HG03060 (cell line): ENCODE data around the gene CDC42BPG.
A peak's percentile ranks its signal among the peaks of the same experiment; 100 is the strongest.
"Not testable (repeated sequence)": the region's sequence is repeated elsewhere in the genome, so short reads cannot be mapped to it uniquely, and the experiment has no call there.

ENCODE experiments used
- ATAC-seq: cut with Tn5 transposase; IDR thresholded peaks from one replicate; pipeline ENCODE4 v1.9.1; 2021; ENCODE audit warnings: low read depth, moderate number of reproducible peaks; ENCODE audit not compliant: unreplicated experiment

Gene CDC42BPG

DNA sequence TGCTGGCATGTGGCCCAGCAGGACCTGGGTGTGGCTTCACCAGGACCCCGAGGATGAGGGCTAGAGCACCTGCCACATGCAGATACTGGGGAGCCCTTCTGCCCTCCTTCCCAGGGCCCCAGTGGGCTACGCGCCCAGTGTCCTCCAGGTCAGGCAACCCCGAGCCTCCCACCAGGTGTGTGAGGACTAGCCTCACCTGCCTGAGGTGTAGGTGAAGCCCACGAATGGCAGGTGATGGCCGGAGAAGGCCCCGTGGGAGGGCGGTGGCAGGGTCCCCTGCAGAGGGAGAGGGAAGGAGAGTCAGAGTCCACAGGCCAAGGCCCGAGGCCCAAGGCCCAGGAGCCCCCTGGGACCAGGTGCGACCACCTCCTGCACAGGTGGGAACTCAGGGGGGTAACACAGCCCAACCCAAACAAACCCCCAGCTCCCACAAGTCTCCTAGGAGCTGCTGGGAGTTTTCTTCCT is 6.5 kb downstream of the CDC42BPG start:
- no peak for ATAC-seq

DNA sequence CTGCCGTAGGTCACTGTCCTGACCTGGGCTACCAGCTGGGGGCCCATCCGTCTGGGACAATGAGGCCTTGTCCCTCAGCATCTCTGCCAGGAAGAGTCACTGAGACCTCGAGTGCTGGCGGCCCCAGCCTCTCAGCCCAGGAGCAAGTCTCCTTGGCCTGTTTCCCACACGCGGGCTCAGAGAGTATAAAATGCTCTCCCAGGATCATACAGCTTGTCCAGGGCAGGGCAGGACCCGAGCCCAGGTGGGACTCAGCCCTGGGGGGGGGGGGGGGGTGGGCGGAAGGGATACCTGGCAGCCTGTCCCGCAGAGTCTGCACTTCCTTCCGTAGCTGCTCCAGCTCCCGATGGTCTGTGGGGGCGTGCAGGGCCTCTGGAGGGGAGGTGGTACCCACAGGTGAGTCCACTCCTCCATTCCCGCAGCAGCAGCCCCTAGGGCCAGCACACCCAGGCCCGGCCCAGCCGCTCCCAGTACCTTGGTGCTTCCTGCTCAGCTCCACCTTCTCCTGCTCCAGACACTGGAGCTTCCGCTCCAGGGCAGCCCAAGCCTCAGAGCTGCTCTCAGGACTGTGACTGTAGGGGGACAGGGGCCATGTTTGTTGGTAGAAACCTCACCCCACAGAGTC is 7.9 kb downstream of the CDC42BPG start:
- no peak for ATAC-seq

GRCh38 chr11:64835616-64836447 is 8.6 kb downstream of the CDC42BPG start:
- no peak for ATAC-seq

GRCh38 chr11:64834723-64835615 is 9.5 kb downstream of the CDC42BPG start:
- ATAC-seq: no peak

- ATAC-seq: no peak
Observed at GRCh38 chr11:64834031-64834722, 10.3 kb downstream of the CDC42BPG start.

DNA sequence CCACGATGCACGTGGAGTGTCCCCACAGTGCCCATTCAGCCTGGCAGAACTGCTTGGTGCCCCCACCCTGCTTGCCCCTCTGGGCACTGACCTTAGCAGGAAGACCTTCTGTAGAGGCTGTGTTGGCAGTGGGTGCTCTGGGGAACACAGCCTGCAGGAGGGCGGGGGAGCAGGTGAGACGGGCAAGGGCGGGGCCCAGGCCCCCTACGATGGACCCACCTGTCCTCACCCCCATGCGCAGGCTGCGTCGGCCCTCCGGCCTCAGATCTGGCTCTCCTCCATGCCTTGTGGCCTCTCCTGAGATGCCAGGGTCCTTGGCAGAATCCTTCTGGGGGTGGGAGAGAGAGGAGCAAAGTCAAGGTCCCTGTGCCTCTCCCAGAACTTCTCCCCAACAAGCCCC is 10.9 kb downstream of the CDC42BPG start:
- no peak for ATAC-seq

DNA sequence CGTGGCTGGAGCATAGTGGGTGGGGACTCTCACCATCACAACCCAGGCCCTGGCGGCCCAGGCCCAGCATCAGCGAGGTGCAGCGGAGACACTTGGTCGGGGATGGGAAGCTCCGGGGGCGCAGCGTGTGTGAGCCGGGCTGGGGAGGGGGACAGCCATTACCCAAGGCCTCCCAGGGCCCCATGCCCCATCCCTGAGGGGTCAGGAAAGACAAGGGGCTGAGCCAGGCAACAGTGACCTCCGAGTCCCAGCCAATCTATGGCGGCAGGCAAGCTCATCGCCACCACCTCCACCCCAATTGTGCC is 11.3 kb downstream of the CDC42BPG start:
- no peak for ATAC-seq

DNA sequence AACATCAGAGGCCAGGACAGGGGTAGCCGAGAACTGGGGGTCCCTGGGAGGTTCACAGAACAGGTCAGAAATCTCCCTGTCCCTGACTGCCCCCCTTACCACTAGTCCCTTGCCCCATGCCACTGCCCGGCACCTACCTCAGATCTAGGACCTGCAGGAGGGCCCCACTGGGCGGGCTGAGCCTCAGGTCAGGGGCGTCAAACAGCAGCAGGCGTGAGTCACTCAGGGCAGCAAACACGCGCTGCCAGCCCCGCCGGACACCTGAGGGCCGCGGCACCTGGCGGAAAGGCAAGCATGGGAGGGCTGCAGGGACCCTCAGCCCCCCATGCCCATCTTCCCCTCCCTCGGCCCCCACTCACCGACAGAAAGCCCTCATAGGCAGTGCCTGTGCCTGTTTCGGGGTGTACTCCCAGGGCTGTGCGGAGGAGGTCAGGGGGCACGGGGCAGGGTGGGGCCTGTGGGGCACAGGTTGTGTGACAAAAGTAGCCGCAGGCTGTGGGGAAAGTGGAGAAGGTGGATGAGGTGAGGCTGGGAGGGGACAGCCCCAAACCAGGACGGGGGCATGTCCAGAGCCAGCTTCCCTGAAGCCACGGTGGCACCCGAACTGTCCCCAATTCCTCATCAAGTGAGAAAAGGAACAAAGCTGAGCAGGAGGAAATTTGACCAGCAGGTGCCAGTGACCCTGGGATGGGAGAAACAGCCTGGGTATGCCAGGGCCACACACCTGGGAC is 11.8 kb downstream of the CDC42BPG start:
- no peak for ATAC-seq

- ATAC-seq: no peak
Observed at GRCh38 chr11:64831411-64831891, 13.0 kb downstream of the CDC42BPG start.

GRCh38 chr11:64829536-64830251 is 14.8 kb downstream of the CDC42BPG start:
- ATAC-seq: no peak

DNA sequence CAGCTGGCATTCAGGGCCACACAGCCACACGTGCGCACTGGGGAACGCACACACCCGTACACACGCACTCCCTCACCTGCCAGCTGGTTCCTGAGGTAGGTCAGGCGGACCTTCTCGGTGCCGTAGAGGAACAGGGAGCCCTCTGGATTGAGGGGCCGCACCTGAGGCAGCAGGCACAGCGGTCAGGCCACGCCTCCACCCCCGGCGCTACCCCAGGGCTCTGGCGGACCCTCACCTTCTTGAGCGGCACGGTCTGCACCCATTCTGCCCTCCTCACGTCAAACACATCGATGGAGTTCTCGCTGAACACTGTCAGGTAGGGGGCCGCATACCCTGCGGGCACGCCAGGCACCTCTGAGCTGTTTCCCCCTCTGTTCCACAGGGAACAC is 17.0 kb downstream of the CDC42BPG start:
- no peak for ATAC-seq

DNA sequence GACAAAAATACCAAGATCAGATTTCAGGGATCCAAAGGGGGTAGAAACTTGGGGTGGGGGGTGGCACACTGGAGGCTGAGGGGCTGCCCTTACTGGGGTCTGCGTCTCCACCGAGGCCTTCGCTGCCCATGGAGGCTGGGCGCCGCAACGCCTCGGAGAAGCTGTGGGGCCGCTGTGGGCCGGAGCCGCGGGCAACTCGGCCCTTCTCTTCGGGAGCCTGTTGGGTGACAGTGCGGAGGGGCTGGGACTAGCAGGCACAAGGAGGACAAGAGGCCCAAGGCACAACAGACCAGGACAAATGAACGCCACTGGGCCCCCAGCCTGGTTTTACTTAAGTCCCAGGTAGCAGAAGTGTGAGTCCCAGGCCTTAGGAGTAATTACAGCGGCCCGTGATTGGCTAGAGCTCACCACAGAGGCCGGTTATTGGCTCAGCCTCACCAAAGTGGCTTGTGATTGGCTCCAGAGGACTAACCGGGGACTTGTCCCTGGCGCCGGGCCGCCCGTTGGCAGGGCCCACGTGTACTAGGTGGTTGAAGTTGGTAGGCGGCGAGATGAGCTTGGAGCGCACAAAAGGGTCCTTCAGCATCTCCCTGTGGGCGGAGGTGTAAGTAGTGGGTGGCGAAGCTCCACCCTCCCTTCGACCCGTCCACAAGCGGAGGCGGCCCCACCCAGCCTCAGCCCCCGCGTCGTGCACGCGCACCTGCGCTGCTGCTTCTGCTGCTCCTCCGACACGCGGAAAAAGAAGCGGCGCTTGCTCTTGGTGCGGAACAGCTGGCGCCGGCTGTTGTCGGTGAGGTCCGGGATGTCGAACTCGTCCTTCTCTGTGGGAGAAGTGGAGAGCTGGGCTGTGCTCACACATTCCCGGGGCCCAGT is 17.6 kb downstream of the CDC42BPG start:
- ATAC-seq: no peak

DNA sequence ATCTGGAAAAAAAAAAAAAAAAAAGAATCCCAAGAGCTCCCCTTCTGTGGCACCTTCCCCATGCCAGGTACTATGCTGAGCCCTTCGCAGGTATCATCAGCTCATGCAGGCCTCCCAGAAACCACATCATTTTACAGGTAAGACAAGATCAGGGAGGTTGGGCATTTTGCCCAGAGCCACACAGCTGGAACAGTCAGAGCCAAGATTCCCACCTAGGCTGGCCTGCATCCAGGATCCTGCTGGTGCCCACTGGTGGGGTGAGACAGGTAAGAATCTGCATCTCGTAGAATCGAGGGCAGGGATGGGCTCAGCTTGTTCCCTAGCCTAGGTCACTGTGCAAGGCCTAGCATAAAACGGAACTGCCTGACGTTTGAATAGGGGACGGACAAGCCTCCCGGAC is 18.4 kb downstream of the CDC42BPG start:
- no peak for ATAC-seq

DNA sequence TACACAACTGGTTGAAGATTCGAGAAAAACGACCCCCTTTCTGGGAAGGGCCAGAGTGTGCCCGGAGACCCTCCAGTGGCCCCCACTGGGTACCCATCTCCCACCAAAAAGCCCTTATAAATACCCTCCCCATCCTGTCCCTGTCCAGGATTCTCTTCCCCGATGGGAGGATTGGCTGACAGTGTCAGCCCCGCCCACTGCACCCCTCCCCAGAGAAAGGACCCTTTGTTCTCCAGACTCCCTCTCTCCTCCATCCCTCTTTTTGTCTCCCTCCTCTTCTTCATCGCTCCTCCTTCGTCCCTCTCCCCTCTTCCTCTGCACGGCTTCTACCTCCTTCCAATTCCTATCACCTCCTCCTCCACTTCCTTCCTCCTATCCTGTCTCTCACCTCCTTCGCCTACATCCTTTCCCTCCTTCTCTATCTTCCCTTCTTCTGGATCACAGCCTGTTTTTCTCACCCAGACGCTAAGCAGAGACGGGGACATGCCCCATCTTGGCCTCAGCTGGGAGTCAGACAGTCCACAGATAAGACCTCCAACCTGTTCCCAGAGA is 20.8 kb downstream of the CDC42BPG start:
- no peak for ATAC-seq

DNA sequence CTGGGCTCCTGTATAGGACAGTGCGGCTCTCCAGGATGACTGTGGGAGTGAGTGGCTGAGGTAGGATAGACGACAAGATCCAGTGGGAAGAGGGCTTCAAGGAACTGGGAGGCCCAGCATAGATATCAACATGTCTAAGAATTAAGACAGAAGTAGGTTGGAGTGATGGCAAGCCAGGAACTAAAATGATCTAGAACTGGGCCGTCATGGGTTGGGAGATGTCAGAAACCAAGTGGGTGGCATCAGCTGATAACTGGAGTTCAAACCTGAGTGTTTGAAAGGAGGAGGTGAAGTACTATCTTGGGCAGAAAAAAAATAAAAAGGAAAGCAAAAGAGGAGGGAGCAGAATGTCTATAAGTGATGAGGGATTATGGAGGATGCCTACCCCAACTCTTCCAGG is 27.0 kb downstream of the CDC42BPG start:
- ATAC-seq: no peak

DNA sequence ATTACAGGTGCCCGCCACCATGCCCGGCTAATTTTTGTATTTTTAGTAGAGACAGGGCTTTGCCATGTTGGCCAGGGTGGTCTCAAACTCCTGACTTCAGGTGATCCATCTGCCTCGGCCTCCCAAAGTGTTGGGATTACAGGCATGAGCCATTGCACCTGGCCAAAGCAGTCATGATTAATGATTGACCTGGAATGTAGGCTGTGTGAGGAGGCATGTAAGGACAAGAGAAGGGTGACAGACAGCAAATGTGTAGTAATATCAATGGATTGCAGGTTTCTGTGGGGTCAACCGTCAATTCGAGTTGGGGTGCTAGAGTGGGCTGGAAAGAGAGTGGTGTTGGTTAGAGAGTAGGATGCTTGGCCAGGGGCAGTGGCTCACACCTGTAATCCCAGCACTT is 29.0 kb downstream of the CDC42BPG start:
- ATAC-seq: not testable (repeated sequence)

GRCh38 chr11:64814712-64815187 is 29.7 kb downstream of the CDC42BPG start:
- peak; percentile 67 for ATAC-seq

GRCh38 chr11:64813826-64814225 is 30.6 kb downstream of the CDC42BPG start:
- ATAC-seq: no peak
